ENCODE data around the gene GPC5. TPM values are rescaled to one million over a fixed set of nuclear protein-coding genes. Genes with fewer than 3 reads are reported as not detected.

The GPC5 gene
- total RNA-seq, 1 donor from 2014 or later = 0.57 TPM

DNA sequence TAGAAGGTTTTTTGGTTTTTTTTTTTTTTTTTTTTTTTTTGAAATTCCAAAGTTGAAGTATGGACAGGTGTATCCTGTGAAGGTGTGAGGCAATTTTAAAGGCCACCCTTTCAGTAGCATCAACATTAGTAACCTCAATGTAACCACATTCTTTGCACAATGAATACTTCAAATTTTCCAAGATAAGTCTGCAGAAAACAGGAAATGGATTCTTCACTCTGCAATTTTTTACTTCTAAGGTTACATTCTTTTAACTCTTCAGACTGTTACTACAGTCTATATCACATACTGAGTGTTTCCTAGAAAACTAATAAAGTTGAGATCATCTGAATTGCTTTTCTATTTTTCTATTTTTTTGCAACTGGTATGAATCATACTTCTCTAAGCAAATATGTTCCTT, 1259.1 kb downstream of the GPC5 start:
- TF ChIP-seq, protein P1, sequence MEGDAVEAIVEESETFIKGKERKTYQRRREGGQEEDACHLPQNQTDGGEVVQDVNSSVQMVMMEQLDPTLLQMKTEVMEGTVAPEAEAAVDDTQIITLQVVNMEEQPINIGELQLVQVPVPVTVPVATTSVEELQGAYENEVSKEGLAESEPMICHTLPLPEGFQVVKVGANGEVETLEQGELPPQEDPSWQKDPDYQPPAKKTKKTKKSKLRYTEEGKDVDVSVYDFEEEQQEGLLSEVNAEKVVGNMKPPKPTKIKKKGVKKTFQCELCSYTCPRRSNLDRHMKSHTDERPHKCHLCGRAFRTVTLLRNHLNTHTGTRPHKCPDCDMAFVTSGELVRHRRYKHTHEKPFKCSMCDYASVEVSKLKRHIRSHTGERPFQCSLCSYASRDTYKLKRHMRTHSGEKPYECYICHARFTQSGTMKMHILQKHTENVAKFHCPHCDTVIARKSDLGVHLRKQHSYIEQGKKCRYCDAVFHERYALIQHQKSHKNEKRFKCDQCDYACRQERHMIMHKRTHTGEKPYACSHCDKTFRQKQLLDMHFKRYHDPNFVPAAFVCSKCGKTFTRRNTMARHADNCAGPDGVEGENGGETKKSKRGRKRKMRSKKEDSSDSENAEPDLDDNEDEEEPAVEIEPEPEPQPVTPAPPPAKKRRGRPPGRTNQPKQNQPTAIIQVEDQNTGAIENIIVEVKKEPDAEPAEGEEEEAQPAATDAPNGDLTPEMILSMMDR (IDR thresholded peaks at IDR 0.05; ENCODE audit: unreplicated experiment) = no peak
- peaks cover 4% of the 10 kb centered on the region for H3K9me3 Mint-ChIP-seq (ENCODE audit: low read depth)

GRCh38 chr13:92658293-92658692, 1259.9 kb downstream of the GPC5 start:
- Mint-ChIP-seq H3K4me3 (ENCODE audit: low read depth) (no peak overlapping the region), H3K9me3 (ENCODE audit: low read depth) (peaks cover 4% of the 10 kb centered on the region), H3K36me3 (ENCODE audit: insufficient read depth) (no peaks in the 10 kb centered on the region), H3K27ac (no peak overlapping the region), H3K27me3 (no peaks in the 10 kb centered on the region), H3K4me1 (ENCODE audit: low read depth) (peaks cover 5% of the 10 kb centered on the region)
- TF ChIP-seq, protein P1 (IDR thresholded peaks at IDR 0.05; ENCODE audit: unreplicated experiment) = no peak
- DNase-seq (ENCODE audit: low spot score, unreplicated experiment) = no peak

More for the DNA sequence above, 1259.1 kb downstream of the GPC5 start:
- Mint-ChIP-seq H3K27ac (no peak overlapping the region), H3K27me3 (peaks cover 3% of the 10 kb centered on the region), H3K36me3 (ENCODE audit: insufficient read depth) (no peaks in the 10 kb centered on the region), H3K4me1 (ENCODE audit: low read depth) (peaks cover 5% of the 10 kb centered on the region), H3K4me3 (ENCODE audit: low read depth) (no peak overlapping the region)
- no peak for DNase-seq (ENCODE audit: low spot score, unreplicated experiment)

DNA sequence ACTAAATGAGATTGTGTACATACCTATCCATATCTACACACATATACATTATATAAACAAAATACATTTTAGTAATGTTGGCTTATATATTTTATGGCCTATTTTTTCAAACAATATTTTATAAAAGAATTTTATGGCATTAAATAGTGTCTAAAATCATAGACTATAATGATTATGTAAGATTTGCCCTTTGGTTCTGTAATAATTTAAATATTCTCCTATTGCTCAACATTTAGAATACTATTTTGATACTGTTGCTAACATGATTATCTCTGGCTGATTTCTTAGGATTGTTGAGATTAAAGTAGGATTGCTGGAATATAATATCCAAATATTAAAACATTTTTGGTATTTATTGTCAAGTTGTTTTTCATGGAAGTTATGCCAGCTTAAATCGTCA, 1263.0 kb downstream of the GPC5 start:
- Mint-ChIP-seq H3K9me3 (ENCODE audit: low read depth) (peaks cover 4% of the 10 kb centered on the region), H3K36me3 (ENCODE audit: insufficient read depth) (no peaks in the 10 kb centered on the region), H3K4me3 (ENCODE audit: low read depth) (no peak overlapping the region), H3K27me3 (no peaks in the 10 kb centered on the region), H3K27ac (no peak overlapping the region), H3K4me1 (ENCODE audit: low read depth) (peaks cover 3% of the 10 kb centered on the region)
- TF ChIP-seq, protein P1 (IDR thresholded peaks at IDR 0.05; ENCODE audit: unreplicated experiment) = no peak
- DNase-seq (ENCODE audit: low spot score, unreplicated experiment) = no peak

- TF ChIP-seq, protein P1 (IDR thresholded peaks at IDR 0.05; ENCODE audit: unreplicated experiment) = no peak
- Mint-ChIP-seq H3K27ac (no peak overlapping the region), H3K36me3 (ENCODE audit: insufficient read depth) (no peaks in the 10 kb centered on the region), H3K27me3 (no peaks in the 10 kb centered on the region), H3K9me3 (ENCODE audit: low read depth) (no peaks in the 10 kb centered on the region), H3K4me1 (ENCODE audit: low read depth) (no peaks in the 10 kb centered on the region), H3K4me3 (ENCODE audit: low read depth) (no peak overlapping the region)
- DNase-seq (ENCODE audit: low spot score, unreplicated experiment) = no peak
These were observed 1269.7 kb downstream of the GPC5 start for GRCh38 chr13:92668157-92668556.

GRCh38 chr13:92670096-92670495, 1271.7 kb downstream of the GPC5 start:
- DNase-seq (ENCODE audit: low spot score, unreplicated experiment) = no peak
- no peaks in the 10 kb centered on the region for H3K36me3 Mint-ChIP-seq (ENCODE audit: insufficient read depth)
- no peaks in the 10 kb centered on the region for H3K27me3 Mint-ChIP-seq
- TF ChIP-seq, protein P1 (IDR thresholded peaks at IDR 0.05; ENCODE audit: unreplicated experiment) = no peak
- H3K4me1 Mint-ChIP-seq (ENCODE audit: low read depth) = no peaks in the 10 kb centered on the region
- H3K9me3 Mint-ChIP-seq (ENCODE audit: low read depth) = no peaks in the 10 kb centered on the region
- H3K4me3 Mint-ChIP-seq (ENCODE audit: low read depth) = no peak overlapping the region
- no peak overlapping the region for H3K27ac Mint-ChIP-seq

Measured in progenitor cell of endocrine pancreas (in vitro differentiated cells).